Measurements from ENCODE around the gene HBEGF. TPM values are rescaled to one million over a fixed set of nuclear protein-coding genes. Genes with fewer than 3 reads are reported as not detected.

The HBEGF gene, protein sequence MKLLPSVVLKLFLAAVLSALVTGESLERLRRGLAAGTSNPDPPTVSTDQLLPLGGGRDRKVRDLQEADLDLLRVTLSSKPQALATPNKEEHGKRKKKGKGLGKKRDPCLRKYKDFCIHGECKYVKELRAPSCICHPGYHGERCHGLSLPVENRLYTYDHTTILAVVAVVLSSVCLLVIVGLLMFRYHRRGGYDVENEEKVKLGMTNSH
- total RNA-seq: 26.5 and 34.9 TPM in 2 replicates

GRCh38 chr5:140346348-140347221, at the start of gene HBEGF:
TSS of gene HBEGF (minus strand) at chr5:140346603. CDS start at chr5:140346328, 275 bp downstream.

DNA sequence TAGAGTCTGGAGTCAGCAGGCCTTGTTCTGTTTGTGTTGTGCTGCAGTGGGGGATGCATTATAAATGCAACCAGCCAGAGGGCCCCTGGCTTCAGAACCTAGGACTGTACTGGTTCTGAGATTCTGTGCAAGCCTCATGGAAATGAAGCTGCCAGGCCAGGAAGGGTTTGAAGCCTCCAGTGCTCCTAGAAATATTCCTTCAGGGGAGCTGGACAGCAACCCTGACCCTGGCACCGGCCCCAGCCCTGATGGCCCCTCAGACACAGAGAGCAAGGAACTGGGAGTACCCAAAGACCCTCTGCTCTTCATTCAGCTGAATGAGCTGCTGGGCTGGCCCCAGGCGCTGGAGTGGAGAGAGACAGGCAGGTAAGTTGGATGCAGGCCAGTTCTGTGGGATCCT, 13.7 kb upstream of the HBEGF start, which contains the start of gene SLC4A9:
Gene SLC4A9, plus strand, starts transcription at position 94 of the 400 bp plus-strand sequence. Its CDS starts 43 bp downstream, at position 137.

GRCh38 chr5:140302786-140303639, 43.4 kb downstream of the HBEGF start, which contains the start of gene PFDN1:
TSS of gene PFDN1 (minus strand) at chr5:140303101. CDS start at chr5:140303073, 28 bp downstream.

Other genes starting within 250 kb of the HBEGF start
- 2.3 and 4.4 TPM in 2 replicates for gene PURA, start 232.5 kb downstream of the HBEGF start, total RNA-seq
- gene IGIP, start 220.7 kb downstream of the HBEGF start, total RNA-seq: 0.65 and 2.2 TPM in 2 replicates
- gene CYSTM1, start 171.4 kb downstream of the HBEGF start, total RNA-seq: 41.6 and 77.2 TPM in 2 replicates
- 164 and 215 TPM in 2 replicates for gene PFDN1, start 43.5 kb downstream of the HBEGF start, total RNA-seq
- gene SLC4A9, start 13.6 kb upstream of the HBEGF start, total RNA-seq: 0.13 TPM in 1 of 2 replicates, not detected in the other
- 32.4 and 41.5 TPM in 2 replicates for gene ANKHD1, start 55.2 kb upstream of the HBEGF start, total RNA-seq
- 0.98 and 6.3 TPM in 2 replicates for gene EIF4EBP3, start 201.1 kb upstream of the HBEGF start, total RNA-seq
- gene SRA1, start 210.9 kb upstream of the HBEGF start, total RNA-seq: 31.4 and 35.8 TPM in 2 replicates
- gene APBB3, start 218.0 kb upstream of the HBEGF start, total RNA-seq: 8.8 and 22.8 TPM in 2 replicates
- gene SLC35A4, start 218.2 kb upstream of the HBEGF start, total RNA-seq: 53.8 and 57.8 TPM in 2 replicates